Neural cell (in vitro differentiated cells): ENCODE data around the gene NDUFA8. TPM values are rescaled to one million over a fixed set of nuclear protein-coding genes. Genes with fewer than 3 reads are reported as not detected.

Source experiments
- H2AFZ ChIP-seq: fragments of 200-600, 300-800 bp; sonication (generic), shearing (Covaris generic); 2 replicates; pipeline ENCODE4 v1.6.0; 2014; ENCODE audit warnings: low read depth, mild to moderate bottlenecking, antibody characterized with exemption, low read length, moderate library complexity
- H3F3A ChIP-seq: fragments of 200-600 bp; shearing (Covaris generic); 2 replicates; pipeline ENCODE4 v1.6.1; 2016; ENCODE audit warnings: mild to moderate bottlenecking, moderate library complexity, mixed read lengths, antibody characterized with exemption, low read length; ENCODE audit not compliant: insufficient read depth, poor library complexity, severe bottlenecking
- H3K27ac ChIP-seq: fragments of 200-600, 300-800 bp; sonication (generic), shearing (Covaris generic); 2 replicates; pipeline ENCODE4 v1.5.1; 2014; ENCODE audit warnings: mild to moderate bottlenecking, low read length, moderate library complexity
- H3K27me3 ChIP-seq: fragments of 300-800, 200-600 bp; sonication (generic), shearing (Covaris generic); 2 replicates; pipeline ENCODE4 v1.6.0; 2014; ENCODE audit warnings: mild to moderate bottlenecking, low read depth, low read length, moderate library complexity; ENCODE audit not compliant: insufficient read depth
- H3K36me3 ChIP-seq: fragments of 300-800, 200-600 bp; sonication (generic), shearing (Covaris generic); 2 replicates; pipeline ENCODE4 v1.5.1; 2014; ENCODE audit warnings: mild to moderate bottlenecking, antibody characterized with exemption, low read length, moderate library complexity; ENCODE audit not compliant: insufficient read depth
- H3K4me2 ChIP-seq: fragments of 300-800, 200-600 bp; sonication (generic), shearing (Covaris generic); 2 replicates; pipeline ENCODE4 v1.6.0; 2014; ENCODE audit warnings: mild to moderate bottlenecking, low read length
- H3K4me3 ChIP-seq: fragments of 300-800, 200-600 bp; sonication (generic), shearing (Covaris generic); 2 replicates; pipeline ENCODE4 v1.5.1; 2014; ENCODE audit warnings: mild to moderate bottlenecking, low read length, moderate library complexity
- H3K79me2 ChIP-seq: fragments of 200-600 bp; shearing (Covaris generic); replicated peaks from 2 replicates; pipeline ENCODE4 v1.6.0; 2014; ENCODE audit warnings: mild to moderate bottlenecking, low read length, moderate library complexity; ENCODE audit not compliant: insufficient read depth
- H3K9ac ChIP-seq: fragments of 300-800, 200-600 bp; sonication (generic), shearing (Covaris generic); 2 replicates; pipeline ENCODE4 v1.6.1; 2016; ENCODE audit warnings: mild to moderate bottlenecking, low read length, mixed read lengths
- H3K9me2 ChIP-seq: fragments of 200-600 bp; shearing (Covaris generic); 2 replicates; pipeline ENCODE4 v1.6.1; 2016; ENCODE audit warnings: mild to moderate bottlenecking, low read length, mixed read lengths; ENCODE audit not compliant: insufficient read depth
- H3K9me3 ChIP-seq: fragments of 200-600, 300-800 bp; sonication (generic), shearing (Covaris generic); 2 replicates; pipeline ENCODE4 v1.6.1; 2016; ENCODE audit warnings: mild to moderate bottlenecking, mixed run types, low read length, moderate library complexity, mixed read lengths
- H4K20me1 ChIP-seq: fragments of 200-600 bp; shearing (Covaris generic); 2 replicates; pipeline ENCODE4 v1.6.1; 2016; ENCODE audit warnings: mild to moderate bottlenecking, mixed run types; ENCODE audit not compliant: insufficient read depth
- EP300 ChIP-seq: fragments of 450-650 bp; conservative IDR thresholded peaks from 2 replicates; pipeline ENCODE4 v1.6.1; 2014; ENCODE audit warnings: antibody characterized with exemption, mild to moderate bottlenecking, moderate library complexity; ENCODE audit not compliant: poor library complexity, severe bottlenecking
- EZH2 ChIP-seq: fragments of 200-600, 300-800 bp; shearing (Covaris generic), sonication (generic); IDR thresholded peaks from 2 replicates; pipeline ENCODE4 v1.6.1; 2014; ENCODE audit warnings: antibody characterized with exemption, low read length, borderline replicate concordance, mild to moderate bottlenecking; ENCODE audit not compliant: insufficient read depth, poor library complexity, severe bottlenecking
- MXI1 ChIP-seq: fragments of 450-650 bp; conservative IDR thresholded peaks from 2 replicates; pipeline ENCODE4 v1.6.1; 2014; ENCODE audit warnings: antibody characterized with exemption, mild to moderate bottlenecking; ENCODE audit not compliant: poor library complexity, severe bottlenecking
- POLR2AphosphoS5 ChIP-seq: IDR thresholded peaks from 2 replicates; pipeline ENCODE4 v1.6.1; 2012
- RAD21 ChIP-seq: fragments of 450-650 bp; conservative IDR thresholded peaks from 2 replicates; pipeline ENCODE4 v1.6.1; 2014; ENCODE audit warnings: antibody characterized with exemption, mild to moderate bottlenecking, moderate library complexity
- SMC3 ChIP-seq: fragments of 450-650 bp; conservative IDR thresholded peaks from 2 replicates; pipeline ENCODE4 v1.6.1; 2014; ENCODE audit warnings: antibody characterized with exemption, mild to moderate bottlenecking, moderate library complexity; ENCODE audit not compliant: poor library complexity
- TAF1 ChIP-seq: IDR thresholded peaks from 2 replicates; pipeline ENCODE4 v1.6.1; 2012; ENCODE audit warnings: low read depth
- polyA plus RNA-seq: library from polyadenylated mRNA; depleted of rRNA; stranded (reverse); fragments of >200 nt; gene quantifications from 2 replicates; pipeline ENCODE4 v1.2.3, GENCODE V29; 2014
- TF ChIP-seq, protein P1 (sequence below): fragments of 450-650 bp; IDR thresholded peaks from 2 replicates; pipeline ENCODE4 v1.5.1; 2014; ENCODE audit warnings: antibody characterized with exemption, mild to moderate bottlenecking, moderate library complexity; ENCODE audit not compliant: poor library complexity, severe bottlenecking
- TF ChIP-seq, protein P2 (sequence below): IDR thresholded peaks from 2 replicates; pipeline ENCODE4 v1.6.1; 2012; ENCODE audit warnings: borderline replicate concordance

The NDUFA8 gene
- polyA plus RNA-seq, 1 donor from 2014 or later = 65.0 TPM

DNA sequence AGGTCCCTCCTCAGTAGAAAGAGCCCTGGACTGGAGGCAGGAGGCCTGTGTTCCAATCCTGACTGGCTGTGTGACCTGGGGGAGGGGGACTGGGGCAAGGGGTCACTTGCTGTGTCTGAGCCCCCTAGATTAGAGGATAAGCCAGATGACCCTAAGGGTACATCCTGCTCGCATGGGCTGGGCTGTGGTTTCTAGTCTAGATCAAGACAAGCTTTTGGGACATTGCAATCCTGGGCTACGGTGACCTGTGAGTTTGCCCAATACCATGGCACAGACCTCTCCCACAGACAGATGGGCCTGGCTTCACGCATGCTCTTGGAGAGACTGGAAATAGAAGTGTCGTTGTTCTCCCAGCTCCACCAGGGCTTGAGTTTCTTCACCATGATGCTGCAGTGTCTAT lies 27.0 kb downstream of the NDUFA8 start:
- no peak overlapping the region for H3K27ac ChIP-seq

DNA sequence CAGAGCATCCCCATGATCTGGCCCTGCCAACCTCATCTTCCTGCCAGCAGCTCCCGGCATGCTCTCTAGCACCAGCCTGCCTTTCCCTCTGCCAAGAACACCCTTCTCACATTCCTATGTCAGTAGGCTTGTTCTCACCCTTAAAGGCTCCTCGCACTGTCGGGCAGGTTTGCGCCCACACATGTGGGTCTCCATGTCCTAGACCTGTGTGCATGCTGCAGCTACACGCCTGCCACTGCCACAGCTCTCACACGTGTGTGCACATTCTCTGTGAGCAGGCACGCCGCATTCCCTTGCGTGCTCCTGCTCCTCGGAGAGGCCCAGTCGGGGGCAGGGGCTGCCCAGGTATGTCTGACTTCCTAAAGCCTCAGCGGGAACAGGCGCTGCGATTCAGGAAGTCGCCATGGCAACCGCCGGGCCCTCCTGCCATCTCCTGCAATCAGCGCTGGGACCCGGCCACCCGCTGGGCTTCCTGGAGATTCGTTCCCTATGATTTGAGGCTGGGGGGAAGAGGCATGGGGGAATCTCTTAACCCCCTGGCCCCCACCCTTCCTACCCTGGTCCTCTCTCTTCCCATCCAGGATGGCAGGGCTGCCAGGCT lies 28.1 kb downstream of the NDUFA8 start:
- TF ChIP-seq RAD21 (peak; percentile 24), MXI1 (peak; percentile 75), EP300 (peak; percentile 41), POLR2AphosphoS5 (peak; percentile 16), SMC3 (no peak), EZH2 (no peak), TAF1 (no peak)
- TF ChIP-seq, protein P1, sequence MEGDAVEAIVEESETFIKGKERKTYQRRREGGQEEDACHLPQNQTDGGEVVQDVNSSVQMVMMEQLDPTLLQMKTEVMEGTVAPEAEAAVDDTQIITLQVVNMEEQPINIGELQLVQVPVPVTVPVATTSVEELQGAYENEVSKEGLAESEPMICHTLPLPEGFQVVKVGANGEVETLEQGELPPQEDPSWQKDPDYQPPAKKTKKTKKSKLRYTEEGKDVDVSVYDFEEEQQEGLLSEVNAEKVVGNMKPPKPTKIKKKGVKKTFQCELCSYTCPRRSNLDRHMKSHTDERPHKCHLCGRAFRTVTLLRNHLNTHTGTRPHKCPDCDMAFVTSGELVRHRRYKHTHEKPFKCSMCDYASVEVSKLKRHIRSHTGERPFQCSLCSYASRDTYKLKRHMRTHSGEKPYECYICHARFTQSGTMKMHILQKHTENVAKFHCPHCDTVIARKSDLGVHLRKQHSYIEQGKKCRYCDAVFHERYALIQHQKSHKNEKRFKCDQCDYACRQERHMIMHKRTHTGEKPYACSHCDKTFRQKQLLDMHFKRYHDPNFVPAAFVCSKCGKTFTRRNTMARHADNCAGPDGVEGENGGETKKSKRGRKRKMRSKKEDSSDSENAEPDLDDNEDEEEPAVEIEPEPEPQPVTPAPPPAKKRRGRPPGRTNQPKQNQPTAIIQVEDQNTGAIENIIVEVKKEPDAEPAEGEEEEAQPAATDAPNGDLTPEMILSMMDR = no peak
- TF ChIP-seq, protein P2, sequence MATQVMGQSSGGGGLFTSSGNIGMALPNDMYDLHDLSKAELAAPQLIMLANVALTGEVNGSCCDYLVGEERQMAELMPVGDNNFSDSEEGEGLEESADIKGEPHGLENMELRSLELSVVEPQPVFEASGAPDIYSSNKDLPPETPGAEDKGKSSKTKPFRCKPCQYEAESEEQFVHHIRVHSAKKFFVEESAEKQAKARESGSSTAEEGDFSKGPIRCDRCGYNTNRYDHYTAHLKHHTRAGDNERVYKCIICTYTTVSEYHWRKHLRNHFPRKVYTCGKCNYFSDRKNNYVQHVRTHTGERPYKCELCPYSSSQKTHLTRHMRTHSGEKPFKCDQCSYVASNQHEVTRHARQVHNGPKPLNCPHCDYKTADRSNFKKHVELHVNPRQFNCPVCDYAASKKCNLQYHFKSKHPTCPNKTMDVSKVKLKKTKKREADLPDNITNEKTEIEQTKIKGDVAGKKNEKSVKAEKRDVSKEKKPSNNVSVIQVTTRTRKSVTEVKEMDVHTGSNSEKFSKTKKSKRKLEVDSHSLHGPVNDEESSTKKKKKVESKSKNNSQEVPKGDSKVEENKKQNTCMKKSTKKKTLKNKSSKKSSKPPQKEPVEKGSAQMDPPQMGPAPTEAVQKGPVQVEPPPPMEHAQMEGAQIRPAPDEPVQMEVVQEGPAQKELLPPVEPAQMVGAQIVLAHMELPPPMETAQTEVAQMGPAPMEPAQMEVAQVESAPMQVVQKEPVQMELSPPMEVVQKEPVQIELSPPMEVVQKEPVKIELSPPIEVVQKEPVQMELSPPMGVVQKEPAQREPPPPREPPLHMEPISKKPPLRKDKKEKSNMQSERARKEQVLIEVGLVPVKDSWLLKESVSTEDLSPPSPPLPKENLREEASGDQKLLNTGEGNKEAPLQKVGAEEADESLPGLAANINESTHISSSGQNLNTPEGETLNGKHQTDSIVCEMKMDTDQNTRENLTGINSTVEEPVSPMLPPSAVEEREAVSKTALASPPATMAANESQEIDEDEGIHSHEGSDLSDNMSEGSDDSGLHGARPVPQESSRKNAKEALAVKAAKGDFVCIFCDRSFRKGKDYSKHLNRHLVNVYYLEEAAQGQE = peak; percentile 49
- no peaks in the 10 kb centered on the region for H3K36me3 ChIP-seq
- H4K20me1 ChIP-seq = no peaks in the 10 kb centered on the region
- no peaks in the 10 kb centered on the region for H3K9me2 ChIP-seq
- H3K4me3 ChIP-seq = peak overlapping the region; percentile 52
- no peaks in the 10 kb centered on the region for H3K79me2 ChIP-seq
- no peak overlapping the region for H2AFZ ChIP-seq
- H3K9ac ChIP-seq = peak overlapping the region; percentile 4
- peaks cover 36% of the 10 kb centered on the region for H3K27me3 ChIP-seq
- no peaks in the 10 kb centered on the region for H3K9me3 ChIP-seq
- H3K27ac ChIP-seq = no peak overlapping the region
- H3F3A ChIP-seq = no peaks in the 10 kb centered on the region
- H3K4me2 ChIP-seq = peak overlapping the region; percentile 15

More for the DNA sequence above, 27.0 kb downstream of the NDUFA8 start:
- Histone ChIP-seq H3K79me2 (no peaks in the 10 kb centered on the region), H3K4me2 (no peak overlapping the region), H3K9me3 (no peaks in the 10 kb centered on the region), H4K20me1 (no peaks in the 10 kb centered on the region), H3K4me3 (no peak overlapping the region), H3K27me3 (peaks cover 33% of the 10 kb centered on the region), H2AFZ (no peak overlapping the region), H3F3A (no peaks in the 10 kb centered on the region), H3K36me3 (no peaks in the 10 kb centered on the region), H3K9ac (no peak overlapping the region), H3K9me2 (no peaks in the 10 kb centered on the region)
- TF ChIP-seq POLR2AphosphoS5 = no peak
- TF ChIP-seq RAD21 = no peak
- no peak for TF ChIP-seq SMC3
- no peak for TF ChIP-seq MXI1
- TF ChIP-seq, protein P2 = no peak
- no peak for TF ChIP-seq EZH2
- TF ChIP-seq EP300 = no peak
- TF ChIP-seq, protein P1 = no peak
- TF ChIP-seq TAF1 = no peak
